Measurements from ENCODE around the gene HLA-DRB5. TPM values are rescaled to one million over a fixed set of nuclear protein-coding genes. Genes with fewer than 3 reads are reported as not detected.
"Not testable (repeated sequence)": the region's sequence is repeated elsewhere in the genome, so short reads cannot be mapped to it uniquely, and the experiment has no call there.

HLA-DRB5 gene
- 10 to 100 TPM in 2 of 6 donors, 1 to 10 TPM in 3, under 1 TPM in 1; 0.38 to 42.9 (median 8.2) TPM for total RNA-seq
- not detected for polyA plus RNA-seq

- TF ChIP-seq, protein P1, sequence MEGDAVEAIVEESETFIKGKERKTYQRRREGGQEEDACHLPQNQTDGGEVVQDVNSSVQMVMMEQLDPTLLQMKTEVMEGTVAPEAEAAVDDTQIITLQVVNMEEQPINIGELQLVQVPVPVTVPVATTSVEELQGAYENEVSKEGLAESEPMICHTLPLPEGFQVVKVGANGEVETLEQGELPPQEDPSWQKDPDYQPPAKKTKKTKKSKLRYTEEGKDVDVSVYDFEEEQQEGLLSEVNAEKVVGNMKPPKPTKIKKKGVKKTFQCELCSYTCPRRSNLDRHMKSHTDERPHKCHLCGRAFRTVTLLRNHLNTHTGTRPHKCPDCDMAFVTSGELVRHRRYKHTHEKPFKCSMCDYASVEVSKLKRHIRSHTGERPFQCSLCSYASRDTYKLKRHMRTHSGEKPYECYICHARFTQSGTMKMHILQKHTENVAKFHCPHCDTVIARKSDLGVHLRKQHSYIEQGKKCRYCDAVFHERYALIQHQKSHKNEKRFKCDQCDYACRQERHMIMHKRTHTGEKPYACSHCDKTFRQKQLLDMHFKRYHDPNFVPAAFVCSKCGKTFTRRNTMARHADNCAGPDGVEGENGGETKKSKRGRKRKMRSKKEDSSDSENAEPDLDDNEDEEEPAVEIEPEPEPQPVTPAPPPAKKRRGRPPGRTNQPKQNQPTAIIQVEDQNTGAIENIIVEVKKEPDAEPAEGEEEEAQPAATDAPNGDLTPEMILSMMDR (IDR thresholded peaks at IDR 0.05): no peak
- H3K36me3 ChIP-seq: no peaks in the 10 kb centered on the region
- no peak within 1 kb of the TSS for H3K27ac ChIP-seq
- intact Hi-C loops (cut with DNase I): no loop called here
- no peaks in the 10 kb centered on the region for H3K4me1 ChIP-seq
- no peaks in the 10 kb centered on the region for H3K9me3 ChIP-seq
- no peaks in the 10 kb centered on the region for H3K27me3 ChIP-seq
- ATAC-seq (peak in 3 of 4 donors; percentile 68 to 96 (median 89)), DNase-seq (peak in 3 of 6 donors; percentile 1 to 46 (median 39)), FAIRE-seq (no peak)
- 26 to 27% methylated on average over 3 of the region's 4 CpGs for WGBS, 2 donors
- H3K4me3 ChIP-seq: no peak within 1 kb of the TSS
Measured at GRCh38 chr6:32529697-32530430, at the start of gene HLA-DRB5. HLA-DRB5 (minus strand) TSS chr6:32530287; CDS start chr6:32530224, 63 bp downstream.

DNA sequence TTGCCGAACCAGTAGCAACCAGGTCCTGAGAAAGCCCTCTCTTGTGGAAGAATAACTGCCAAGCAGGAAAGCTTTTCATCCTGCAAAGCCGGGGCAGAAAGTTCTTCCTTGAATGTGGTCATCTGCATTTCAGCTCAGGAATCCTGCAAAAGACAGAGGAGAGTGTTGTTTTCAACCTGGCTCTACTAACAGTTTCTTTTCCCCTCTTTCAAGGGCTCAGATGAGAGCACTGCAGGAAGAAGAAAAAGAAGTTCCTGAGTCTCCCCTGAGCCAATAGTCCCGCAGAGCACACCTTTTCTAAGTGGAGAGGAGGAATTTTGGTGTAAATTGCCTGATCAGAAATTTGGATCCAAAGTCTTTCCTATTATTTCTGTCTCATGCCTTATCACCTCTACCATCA, 48.9 kb upstream of the HLA-DRB5 start:
- Histone ChIP-seq H3K27me3 (peaks cover 0 to 6% (median 0%) of the 10 kb centered on the region in 4 donors), H3K36me3 (no peaks in the 10 kb centered on the region), H3K4me3 (no peak overlapping the region), H3K27ac (no peak overlapping the region), H3K9me3 (no peaks in the 10 kb centered on the region), H3K4me1 (no peaks in the 10 kb centered on the region)
- ATAC-seq (no peak), DNase-seq (no peak), FAIRE-seq (no peak)
- 0% methylated on average over 3 of the region's 3 CpGs for WGBS, 2 donors
- TF ChIP-seq, protein P1 (IDR thresholded peaks at IDR 0.05): no peak
- intact Hi-C loops (cut with DNase I): no loop called here

DNA sequence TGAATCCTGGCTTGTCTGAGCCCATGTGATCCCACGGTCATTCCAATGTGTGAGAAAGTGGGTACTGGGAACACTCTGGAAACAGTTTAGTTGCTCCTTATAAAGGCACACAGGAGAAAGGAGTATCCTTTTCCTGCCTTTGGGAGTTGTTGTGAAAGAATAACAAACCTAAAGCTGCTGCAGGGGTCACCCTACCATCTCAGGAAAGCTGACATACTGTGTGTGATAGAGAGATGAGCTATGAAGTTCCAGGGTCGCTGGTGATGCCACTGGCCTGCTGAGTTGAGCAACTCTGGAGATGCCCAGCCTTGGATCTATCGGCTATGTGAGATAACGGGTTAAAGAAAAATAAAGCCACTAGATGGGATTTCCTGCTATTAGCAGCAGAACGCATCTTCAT, 47.4 kb upstream of the HLA-DRB5 start:
- 14 to 23% methylated on average over 5 of the region's 5 CpGs for WGBS, 2 donors
- FAIRE-seq; H3K4me1 ChIP-seq; H3K4me3 ChIP-seq; H3K27ac ChIP-seq; H3K36me3 ChIP-seq; ATAC-seq; intact Hi-C loops (cut with DNase I); H3K27me3 ChIP-seq; H3K9me3 ChIP-seq; DNase-seq: not testable (repeated sequence)

DNA sequence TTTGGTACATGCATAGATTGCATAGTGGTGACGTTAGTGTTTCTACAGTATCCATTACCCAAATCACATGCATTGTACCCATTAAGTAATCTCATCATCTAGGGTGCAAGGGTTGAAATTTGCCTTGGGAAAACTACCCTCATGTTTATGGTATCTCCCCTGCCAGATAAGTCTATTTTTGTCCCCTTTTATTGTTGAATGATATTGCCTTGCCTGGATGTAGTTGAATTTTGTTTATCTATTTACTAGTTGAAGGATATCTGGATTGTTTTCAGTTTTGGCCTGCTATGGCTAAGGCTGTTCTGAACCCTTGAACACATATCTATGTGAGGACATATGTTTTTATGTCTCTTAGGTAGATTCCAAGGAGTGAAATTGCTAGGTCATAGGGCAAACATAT, 46.2 kb upstream of the HLA-DRB5 start:
- no peaks in the 10 kb centered on the region for H3K36me3 ChIP-seq
- FAIRE-seq (no peak), ATAC-seq (no peak), DNase-seq (no peak)
- H3K4me1 ChIP-seq: no peaks in the 10 kb centered on the region
- no peak overlapping the region for H3K27ac ChIP-seq
- TF ChIP-seq, protein P1 (IDR thresholded peaks at IDR 0.05): no peak
- no peaks in the 10 kb centered on the region for H3K9me3 ChIP-seq
- intact Hi-C loops (cut with DNase I): no loop called here
- H3K4me3 ChIP-seq: no peak overlapping the region
- peaks cover 0 to 6% (median 0%) of the 10 kb centered on the region in 4 donors for H3K27me3 ChIP-seq
- WGBS, 2 donors: 77 to 83% methylated on average over 1 of the region's 1 CpG

GRCh38 chr6:32570363-32570905, 40.3 kb upstream of the HLA-DRB5 start:
- Histone ChIP-seq H3K4me3 (no peak overlapping the region), H3K27ac (no peak overlapping the region), H3K36me3 (no peaks in the 10 kb centered on the region), H3K9me3 (no peaks in the 10 kb centered on the region), H3K4me1 (no peaks in the 10 kb centered on the region), H3K27me3 (peaks cover 0 to under 1% (median 0%) of the 10 kb centered on the region in 4 donors)
- FAIRE-seq (no peak), ATAC-seq (no peak), DNase-seq (no peak)
- 20 to 21% methylated on average over 2 of the region's 4 CpGs for WGBS, 2 donors
- TF ChIP-seq, protein P1 (IDR thresholded peaks at IDR 0.05): no peak
- intact Hi-C loops (cut with DNase I): no loop called here

Data from pancreas (tissue), 10 donors.